Glutamatergic neuron (in vitro differentiated cells): ENCODE results near the gene MAP3K5. TPM values are rescaled to one million over a fixed set of nuclear protein-coding genes. Genes with fewer than 3 reads are reported as not detected.
"Not testable (repeated sequence)": the region's sequence is repeated elsewhere in the genome, so short reads cannot be mapped to it uniquely, and the experiment has no call there.

Experiments
- DNase-seq: peaks from one replicate; pipeline ENCODE4 v3.0.0; 2022
- H3K27ac Mint-ChIP-seq: one replicate; pipeline ENCODE4 v1.8.0; 2020; ENCODE audit warnings: mild to moderate bottlenecking, mixed read lengths, inconsistent platforms; ENCODE audit not compliant: unreplicated experiment
- H3K27me3 Mint-ChIP-seq: one replicate; pipeline ENCODE4 v1.8.0; 2020; ENCODE audit warnings: mild to moderate bottlenecking, moderate library complexity, mixed read lengths, inconsistent platforms; ENCODE audit not compliant: unreplicated experiment
- H3K36me3 Mint-ChIP-seq: one replicate; pipeline ENCODE4 v1.8.0; 2020; ENCODE audit warnings: mild to moderate bottlenecking, mixed read lengths, inconsistent platforms; ENCODE audit not compliant: unreplicated experiment
- H3K4me1 Mint-ChIP-seq: one replicate; pipeline ENCODE4 v1.8.0; 2020; ENCODE audit warnings: mild to moderate bottlenecking, low read depth, mixed read lengths, inconsistent platforms; ENCODE audit not compliant: unreplicated experiment
- H3K4me3 Mint-ChIP-seq: one replicate; pipeline ENCODE4 v1.8.0; 2020; ENCODE audit warnings: mild to moderate bottlenecking, mixed read lengths, inconsistent platforms; ENCODE audit not compliant: unreplicated experiment
- H3K9me3 Mint-ChIP-seq: one replicate; pipeline ENCODE4 v1.8.0; 2020; ENCODE audit warnings: mild to moderate bottlenecking, moderate library complexity, mixed read lengths, inconsistent platforms; ENCODE audit not compliant: unreplicated experiment
- CTCF ChIP-seq: fragments of 200-600 bp; sonication (generic); IDR thresholded peaks from one replicate; pipeline ENCODE4 v1.5.0; 2021; ENCODE audit not compliant: partially characterized antibody, unreplicated experiment
- total RNA-seq: library from RNA; stranded (reverse); fragmentation: NEBNext Ultra II Directional; extraction: Animal tissue kit (Norgen Biotek cat#: 25700); gene quantifications from one replicate; pipeline ENCODE4 v1.2.1, GENCODE V29; 2021; ENCODE audit not compliant: unreplicated experiment

MAP3K5 gene
- total RNA-seq, 1 donor from 2014 or later = 0.66 TPM

GRCh38 chr6:136696238-136696637, 96.0 kb downstream of the MAP3K5 start:
- no peak for TF ChIP-seq CTCF
- Mint-ChIP-seq H3K27me3 (peaks cover 2% of the 10 kb centered on the region), H3K36me3 (no peaks in the 10 kb centered on the region), H3K4me3 (no peak overlapping the region), H3K9me3 (peaks cover 2% of the 10 kb centered on the region), H3K4me1 (peaks cover 9% of the 10 kb centered on the region), H3K27ac (no peak overlapping the region)
- no peak for DNase-seq

GRCh38 chr6:136695412-136695811, 96.9 kb downstream of the MAP3K5 start:
- no peak overlapping the region for H3K4me3 Mint-ChIP-seq
- H3K9me3 Mint-ChIP-seq = no peaks in the 10 kb centered on the region
- no peak for TF ChIP-seq CTCF
- no peaks in the 10 kb centered on the region for H3K36me3 Mint-ChIP-seq
- H3K27me3 Mint-ChIP-seq = peaks cover 2% of the 10 kb centered on the region
- no peak overlapping the region for H3K27ac Mint-ChIP-seq
- DNase-seq = no peak
- peaks cover 5% of the 10 kb centered on the region for H3K4me1 Mint-ChIP-seq

- Mint-ChIP-seq H3K4me3 (no peak overlapping the region), H3K4me1 (no peaks in the 10 kb centered on the region), H3K27ac (no peak overlapping the region), H3K27me3 (peaks cover 2% of the 10 kb centered on the region), H3K36me3 (no peaks in the 10 kb centered on the region), H3K9me3 (no peaks in the 10 kb centered on the region)
- DNase-seq = no peak
- TF ChIP-seq CTCF = no peak
Observed at GRCh38 chr6:136693090-136693489, 99.2 kb downstream of the MAP3K5 start.

- not testable (repeated sequence) for H3K4me3 Mint-ChIP-seq, H3K27me3 Mint-ChIP-seq, H3K36me3 Mint-ChIP-seq, DNase-seq, H3K9me3 Mint-ChIP-seq, H3K4me1 Mint-ChIP-seq, H3K27ac Mint-ChIP-seq
Observed at GRCh38 chr6:136687894-136688293, 104.4 kb downstream of the MAP3K5 start.

GRCh38 chr6:136685540-136686108, 106.7 kb downstream of the MAP3K5 start:
- no peaks in the 10 kb centered on the region for H3K36me3 Mint-ChIP-seq
- no peak for DNase-seq
- no peak for TF ChIP-seq CTCF
- no peaks in the 10 kb centered on the region for H3K27me3 Mint-ChIP-seq
- no peaks in the 10 kb centered on the region for H3K9me3 Mint-ChIP-seq
- H3K4me3 Mint-ChIP-seq = no peak overlapping the region
- H3K4me1 Mint-ChIP-seq = no peaks in the 10 kb centered on the region
- no peak overlapping the region for H3K27ac Mint-ChIP-seq
